HK-2 (cell line): ENCODE results near the gene ARFGAP1.
A peak's percentile ranks its signal among the peaks of the same experiment; 100 is the strongest.
"Not testable (repeated sequence)": the region's sequence is repeated elsewhere in the genome, so short reads cannot be mapped to it uniquely, and the experiment has no call there.

Experiments
- DNase-seq: peaks from one replicate; pipeline ENCODE4 v3.0.0-alpha.2; 2018; ENCODE audit not compliant: unreplicated experiment

ARFGAP1 gene

DNA sequence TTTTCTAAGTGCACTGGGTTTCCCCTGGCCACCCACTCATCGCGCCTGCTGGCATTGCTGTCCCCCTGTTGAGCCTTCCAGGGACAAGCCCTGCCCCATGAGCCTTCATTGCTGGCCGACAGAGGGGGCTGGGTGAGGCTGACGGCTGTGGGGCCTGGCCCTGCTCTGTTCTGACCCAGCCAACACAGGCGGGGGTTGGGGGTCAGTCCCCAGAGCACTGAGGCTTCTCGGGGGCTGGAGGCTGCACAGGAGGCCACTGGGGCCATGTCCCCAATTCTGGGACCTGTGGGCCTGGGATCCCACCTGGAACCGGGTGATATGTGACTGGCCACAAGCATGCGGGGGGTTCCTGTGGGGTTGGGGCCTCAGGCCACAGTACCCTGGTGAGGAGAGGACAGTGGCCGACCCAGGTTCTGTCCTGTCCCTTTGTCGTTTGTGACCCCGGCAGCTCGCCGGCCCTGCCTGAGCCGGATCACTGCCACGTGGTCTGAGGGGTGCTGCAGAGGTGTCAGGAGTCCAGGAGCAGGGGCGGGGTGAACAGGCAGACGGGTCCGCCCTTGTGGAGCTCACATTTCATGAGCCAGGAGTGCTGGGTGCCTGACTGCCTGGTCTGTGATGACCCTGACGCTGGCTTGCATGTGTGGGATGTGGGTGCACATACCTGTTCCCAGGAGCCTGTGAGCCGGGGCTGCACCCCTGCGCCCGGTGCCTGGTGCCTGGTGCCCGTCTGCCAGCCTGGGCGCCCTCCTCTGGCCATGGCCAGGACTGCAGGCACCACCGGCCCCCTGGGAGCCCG lies 18.3 kb downstream of the ARFGAP1 start:
- peak; percentile 57 for DNase-seq

DNA sequence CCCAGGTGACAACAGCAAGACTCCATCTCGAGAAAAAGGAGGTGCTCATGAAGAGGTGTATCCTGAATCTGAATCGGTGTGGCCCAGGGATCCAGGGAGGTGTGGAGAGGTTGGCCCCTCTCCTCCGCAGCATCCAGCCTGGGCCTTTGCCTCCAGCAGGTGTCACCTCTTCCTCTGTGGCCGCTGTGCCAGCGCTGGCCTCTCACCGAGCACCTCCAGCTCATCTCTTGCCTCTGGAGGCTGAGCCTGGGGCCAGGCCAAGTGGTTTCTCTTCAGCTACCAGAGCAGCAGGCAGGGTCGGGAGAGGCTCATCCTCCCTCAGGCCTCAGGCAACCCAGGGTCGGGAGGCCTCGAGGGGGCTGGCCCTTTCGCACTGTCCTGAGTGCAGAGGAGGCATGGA lies 19.2 kb downstream of the ARFGAP1 start:
- DNase-seq = no peak

DNA sequence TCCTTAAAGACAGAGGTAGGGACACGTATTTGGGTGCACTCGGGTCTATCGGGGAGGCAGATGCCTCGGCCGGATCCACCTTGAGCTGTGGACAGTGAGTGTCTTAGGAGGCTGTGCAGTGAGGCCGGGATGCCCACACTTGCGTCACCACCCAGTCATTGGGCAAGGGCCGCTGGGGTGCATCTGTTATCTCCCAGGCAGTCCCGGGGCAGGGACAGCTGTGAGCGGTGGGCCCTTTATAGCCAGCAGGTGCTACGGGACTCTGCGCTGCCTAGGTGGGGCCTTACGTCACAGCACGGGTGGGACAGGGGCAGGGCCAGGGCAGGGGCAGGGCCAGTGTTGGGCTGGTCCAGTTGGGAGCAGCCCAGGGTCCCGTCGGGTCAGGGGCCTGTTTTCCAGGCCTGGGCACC lies 19.7 kb downstream of the ARFGAP1 start:
- no peak for DNase-seq

DNA sequence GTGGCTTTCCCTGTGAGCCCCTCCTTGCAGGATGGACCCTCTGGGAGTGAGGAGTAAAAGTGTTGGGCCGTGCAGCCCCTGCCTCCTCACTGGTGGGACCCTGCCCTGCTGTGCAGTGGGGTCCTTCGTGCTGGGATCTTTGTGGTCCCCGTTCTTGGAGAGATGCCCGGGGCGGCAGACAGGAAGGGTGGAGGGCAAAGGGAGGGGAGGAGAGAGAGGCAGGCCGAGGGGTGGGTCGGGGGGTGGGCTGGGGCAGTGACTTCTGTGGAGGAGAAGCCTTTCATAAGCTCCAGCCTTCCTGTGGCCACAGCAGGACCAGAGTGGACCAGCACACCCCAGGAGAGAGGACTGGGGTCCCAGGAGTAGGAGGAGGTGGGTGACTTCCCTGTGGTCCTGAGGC lies 20.3 kb downstream of the ARFGAP1 start, which contains the start of gene COL20A1:
COL20A1 (plus strand) TSS at position 283 of the 400 bp plus-strand sequence. CDS start 1,922 bp downstream, outside the sequence.
- no peak for DNase-seq

DNA sequence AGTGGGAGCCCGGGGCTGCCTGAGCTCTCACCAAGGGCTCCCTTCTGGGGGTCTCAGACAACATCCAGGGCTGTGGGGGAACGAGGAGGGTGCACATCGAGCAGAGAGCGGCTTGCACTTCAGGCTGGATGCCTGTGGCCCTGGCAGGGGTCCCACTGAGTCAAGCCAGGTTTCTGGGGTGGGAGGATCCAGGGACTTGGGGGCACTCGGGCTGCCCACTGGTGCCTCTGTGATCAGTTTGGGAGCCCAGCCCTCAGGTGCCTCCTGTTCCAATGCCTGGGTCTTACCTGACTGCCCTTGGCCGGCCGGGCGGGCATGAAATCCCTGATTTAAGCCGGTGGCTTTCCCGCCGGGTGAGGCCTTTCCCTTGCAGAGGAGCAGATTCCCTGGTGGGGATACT lies 20.8 kb downstream of the ARFGAP1 start:
- DNase-seq = no peak

DNA sequence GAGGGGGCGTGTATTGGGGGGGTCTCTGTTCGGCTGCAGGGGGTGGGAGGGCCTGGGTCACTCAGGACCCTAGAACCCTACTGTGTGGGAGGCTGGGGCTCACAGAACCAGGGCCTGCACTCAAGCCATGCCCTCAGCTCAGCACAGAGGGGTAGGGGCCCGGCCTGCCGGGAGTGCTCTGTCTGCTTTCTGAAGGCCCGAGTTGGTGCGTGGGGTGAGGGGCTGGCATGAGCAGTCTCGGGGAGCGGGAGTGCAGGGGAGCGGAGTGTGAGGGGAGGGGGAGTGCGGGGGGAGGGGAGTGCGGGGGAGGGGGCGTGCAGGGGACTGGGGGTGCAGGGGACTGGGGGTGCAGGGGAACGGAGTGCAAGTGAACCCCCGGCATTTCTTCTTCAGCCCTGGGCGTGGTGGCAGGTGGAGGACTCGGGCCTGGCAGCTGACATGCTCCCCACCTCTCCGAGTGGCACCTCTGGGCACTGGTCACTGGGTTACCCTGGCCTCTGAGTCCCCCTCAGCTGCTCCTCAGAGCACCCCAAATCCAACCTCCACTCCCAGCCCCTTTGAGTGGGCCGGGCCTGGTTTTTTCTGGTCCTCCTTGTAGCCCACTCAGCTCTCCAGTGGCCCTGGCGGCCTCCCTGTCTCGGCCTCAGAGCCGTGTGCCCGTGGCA lies 21.4 kb downstream of the ARFGAP1 start:
- no peak for DNase-seq

DNA sequence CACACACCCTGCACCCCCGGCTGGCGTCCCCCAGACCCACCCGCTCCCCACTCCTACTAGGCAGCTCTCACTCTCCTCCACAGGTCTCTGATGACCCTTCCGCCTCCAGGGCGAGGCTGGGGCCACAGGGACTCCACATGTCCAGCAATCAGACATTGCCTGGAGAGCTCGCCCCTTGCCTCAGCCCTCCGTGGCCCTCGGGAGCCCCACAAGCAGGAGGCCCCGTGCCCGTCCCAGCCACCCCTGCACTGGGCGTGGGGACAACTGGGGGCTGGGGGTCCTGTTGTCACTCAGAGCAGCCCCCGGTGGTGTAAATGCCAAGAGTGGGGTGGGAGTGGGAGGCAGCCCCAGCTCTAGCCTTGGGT lies 21.9 kb downstream of the ARFGAP1 start:
- no peak for DNase-seq

DNA sequence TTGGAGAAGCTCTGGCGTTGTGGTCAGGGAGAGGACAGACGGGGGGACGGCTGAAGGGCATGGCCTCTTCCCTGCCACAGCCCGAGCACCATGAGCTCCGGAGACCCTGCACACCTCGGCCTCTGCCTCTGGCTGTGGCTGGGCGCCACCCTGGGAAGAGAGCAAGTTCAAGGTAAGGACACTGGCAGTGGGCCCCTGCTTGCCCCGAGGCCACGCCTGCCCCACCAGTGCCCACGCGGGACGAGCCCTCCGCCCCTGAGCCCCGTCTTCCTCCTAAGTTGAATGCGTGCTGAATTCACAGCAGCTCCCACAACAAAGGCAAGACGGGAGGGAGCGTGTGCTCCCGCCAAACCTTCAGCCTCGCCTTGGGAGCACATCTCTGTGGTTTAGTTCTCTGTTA lies 22.4 kb downstream of the ARFGAP1 start:
- DNase-seq = no peak

DNA sequence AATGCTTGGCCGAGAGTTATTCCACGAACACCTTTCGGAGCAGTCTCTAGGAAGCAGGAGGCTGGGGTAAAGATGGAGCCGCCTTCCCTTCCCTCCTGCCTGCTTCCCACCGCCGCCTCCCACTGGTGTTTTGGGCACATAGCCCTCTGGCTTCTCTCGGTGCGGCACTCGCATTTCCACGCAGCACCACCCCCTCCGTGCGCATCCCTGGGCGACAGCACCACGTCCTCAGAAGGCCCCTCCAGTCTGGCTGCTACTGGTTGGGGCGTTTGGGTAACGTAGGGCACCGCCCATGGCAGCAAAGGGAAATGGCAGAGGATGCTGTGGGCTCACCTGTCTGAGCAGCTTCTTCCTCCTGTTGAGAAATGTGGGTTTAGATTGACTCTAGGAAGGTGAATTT lies 22.8 kb downstream of the ARFGAP1 start:
- DNase-seq = no peak

DNA sequence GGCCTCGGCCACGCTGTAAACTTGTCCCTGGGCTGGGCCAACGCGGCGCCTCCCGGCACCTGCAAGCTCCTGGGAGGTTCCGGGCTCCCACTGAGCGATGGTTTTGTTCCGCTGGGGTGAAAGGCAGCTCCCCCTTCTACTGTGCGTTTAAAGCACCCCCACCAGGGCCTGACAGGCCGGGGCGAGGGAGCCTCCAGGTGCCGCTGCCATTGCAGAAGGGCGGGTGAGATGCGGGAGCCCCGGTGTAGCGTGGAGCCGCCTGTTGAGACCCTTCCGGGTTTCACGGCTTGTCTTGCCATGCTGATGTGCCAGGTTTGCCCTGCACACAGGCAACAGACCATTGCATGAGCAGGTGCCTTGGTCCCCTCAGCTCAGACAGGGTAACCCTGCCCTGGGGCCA lies 23.2 kb downstream of the ARFGAP1 start:
- no peak for DNase-seq

DNA sequence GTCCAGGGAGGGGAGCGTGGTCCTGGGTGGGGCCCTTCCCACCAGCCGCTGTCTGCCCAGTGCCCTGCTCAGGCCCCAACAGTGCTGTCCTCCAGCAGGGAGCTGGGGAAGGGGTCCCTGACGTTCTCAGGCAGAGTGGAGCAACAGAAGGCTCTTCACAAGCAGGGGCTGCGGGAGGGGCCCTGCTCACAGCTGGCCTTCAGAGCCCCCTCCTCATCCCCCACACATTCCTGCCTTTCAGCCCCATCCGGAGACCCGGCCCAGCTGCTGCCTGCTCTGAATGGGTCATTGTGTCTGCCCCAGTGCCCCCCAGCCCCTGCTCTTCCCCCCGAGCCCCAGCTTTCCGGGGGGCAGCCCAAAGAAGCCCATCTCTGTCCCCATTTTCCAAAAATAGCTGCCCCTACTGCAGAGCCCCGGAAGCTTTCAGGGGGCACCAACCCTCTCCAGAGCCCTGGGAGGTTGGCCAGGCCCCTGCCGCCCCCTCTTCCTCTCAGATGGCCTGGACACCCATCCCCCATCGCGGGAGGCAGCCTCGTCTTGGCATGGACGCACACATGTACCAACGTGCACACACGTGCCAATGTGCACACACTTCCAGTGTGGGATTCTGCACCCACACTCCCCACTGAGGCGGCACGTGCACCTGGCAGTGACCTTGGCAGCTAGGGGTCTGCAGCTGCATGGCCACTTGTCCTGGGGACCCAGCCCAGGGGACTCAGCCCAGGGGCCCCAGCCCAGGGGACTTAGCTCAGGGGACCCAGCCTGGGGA lies 24.1 kb downstream of the ARFGAP1 start:
- no peak for DNase-seq

DNA sequence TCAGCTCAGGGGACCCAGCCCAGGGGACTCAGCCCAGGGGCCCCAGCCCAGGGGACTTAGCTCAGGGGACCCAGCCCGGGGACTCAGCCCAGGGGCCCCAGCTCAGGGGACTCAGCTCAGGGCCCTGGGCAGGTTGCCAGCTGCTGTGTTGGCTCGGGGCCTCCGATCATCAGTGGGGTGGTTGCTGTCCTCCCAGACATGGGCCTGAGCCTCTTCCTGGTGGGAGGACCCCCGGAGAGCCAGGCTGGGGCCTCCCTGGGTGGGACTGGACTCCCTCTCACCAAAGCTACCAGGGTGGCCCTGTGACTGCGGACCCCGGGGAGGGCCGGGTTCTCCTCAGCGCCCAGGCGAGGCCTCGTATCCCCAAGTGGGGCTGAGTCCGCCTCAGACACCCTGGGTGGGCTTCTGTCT lies 24.8 kb downstream of the ARFGAP1 start:
- DNase-seq = no peak

DNA sequence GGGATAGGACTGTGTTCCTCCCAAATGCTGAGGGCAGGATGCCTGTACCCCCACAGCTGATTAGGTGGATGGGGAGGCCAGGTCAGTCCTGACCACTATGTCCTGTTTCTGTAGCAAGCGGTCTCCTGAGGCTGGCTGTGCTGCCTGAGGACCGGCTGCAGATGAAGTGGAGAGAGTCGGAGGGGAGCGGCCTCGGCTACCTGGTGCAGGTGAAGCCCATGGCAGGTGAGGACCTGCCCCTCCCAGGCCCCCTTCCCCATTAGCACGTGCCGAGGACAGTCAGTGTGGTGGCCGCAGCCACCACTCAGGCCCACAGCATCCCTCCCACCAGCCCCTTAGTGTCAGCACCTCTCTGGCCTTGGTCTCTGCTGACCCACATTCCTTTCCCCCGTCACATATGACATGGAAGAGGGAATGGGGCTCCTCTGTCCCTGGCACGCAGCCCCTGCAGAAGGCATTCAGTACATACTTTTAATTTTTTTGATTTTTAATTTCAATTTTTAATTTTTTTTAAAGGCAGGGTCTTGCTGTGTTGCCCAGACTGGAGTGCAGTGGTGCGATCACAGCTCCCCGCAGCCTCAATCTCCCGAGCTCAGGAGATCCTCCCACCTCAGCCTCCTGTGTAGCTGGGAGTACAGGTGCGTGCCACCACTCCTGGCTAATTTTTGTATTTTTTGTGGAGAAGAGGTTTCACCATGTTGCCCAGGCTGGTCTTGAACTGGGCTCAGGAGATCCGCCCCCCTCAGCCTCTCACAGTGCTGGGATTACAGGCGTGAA lies 25.4 kb downstream of the ARFGAP1 start:
- DNase-seq = no peak

DNA sequence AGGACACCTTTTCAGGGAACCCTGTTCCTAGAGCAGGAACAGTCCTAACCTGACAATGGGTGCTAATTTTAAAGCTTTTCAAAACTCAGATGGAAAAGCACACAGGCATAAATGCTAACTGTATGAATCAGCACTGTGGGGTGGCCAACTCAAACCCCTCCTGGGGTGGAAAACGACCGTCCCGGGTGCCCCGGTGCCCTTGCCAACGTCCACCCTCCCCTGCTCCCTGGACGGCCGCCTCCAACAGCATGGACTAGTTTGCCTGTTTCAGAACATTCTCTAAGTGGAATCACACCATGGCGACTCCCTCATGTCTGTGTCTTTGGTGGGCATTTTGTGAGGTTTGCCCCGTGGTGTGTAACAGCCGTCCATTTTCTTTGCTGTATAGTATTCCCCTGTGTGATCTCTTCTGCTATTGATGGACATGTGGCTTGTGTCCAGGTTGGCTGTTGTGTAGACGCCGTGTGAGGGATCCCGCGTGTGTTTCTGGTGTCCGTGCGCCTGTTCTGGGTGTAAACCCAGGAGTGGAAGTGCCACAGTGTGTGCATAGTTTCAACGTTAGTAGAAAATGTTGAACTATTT lies 26.2 kb downstream of the ARFGAP1 start:
- no peak for DNase-seq

DNA sequence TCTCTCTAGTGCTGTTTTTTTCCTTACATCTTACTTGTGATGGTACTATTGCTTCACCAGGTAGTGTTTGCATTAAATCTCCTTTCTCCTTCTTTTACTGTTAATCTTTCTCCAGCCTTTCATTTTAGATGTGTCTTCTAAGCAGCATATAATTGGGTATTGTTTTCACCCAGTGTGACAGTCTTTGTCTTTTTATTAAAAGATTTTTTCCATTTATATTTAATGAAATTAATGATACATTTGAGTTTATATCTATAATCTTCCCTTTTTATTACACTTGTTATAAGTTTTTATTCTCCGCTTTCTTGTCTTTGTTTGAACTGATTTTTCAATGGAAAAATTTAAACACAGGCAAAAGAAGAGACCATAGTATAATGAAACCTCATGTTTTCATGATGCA lies 29.1 kb downstream of the ARFGAP1 start:
- no peak for DNase-seq

DNA sequence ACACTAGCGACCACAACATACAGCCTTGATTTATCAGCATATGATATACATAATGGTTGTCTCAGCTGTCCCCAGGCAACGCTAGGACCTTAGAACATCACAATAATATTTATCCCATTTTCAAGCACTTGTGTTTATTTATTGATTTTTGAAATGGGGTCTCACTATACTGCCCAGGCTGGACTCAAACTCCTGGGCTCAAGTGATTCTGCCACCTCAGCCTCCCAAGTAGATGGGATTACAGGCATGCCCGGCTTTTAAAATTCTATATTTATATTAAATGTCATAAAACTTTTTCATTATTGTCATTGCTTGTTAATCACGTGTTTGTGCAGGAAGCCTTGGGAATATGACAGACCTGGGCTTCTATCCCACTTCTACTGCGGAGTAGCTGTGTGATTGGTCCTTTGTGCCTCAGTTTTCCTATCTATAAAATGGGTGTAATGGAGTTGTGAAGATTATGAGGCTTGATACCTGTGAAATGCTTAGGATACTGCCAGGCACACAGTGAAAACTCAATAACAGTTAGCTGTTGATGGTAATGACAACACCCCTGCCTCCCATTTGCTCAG lies 30.6 kb downstream of the ARFGAP1 start:
- DNase-seq = no peak

DNA sequence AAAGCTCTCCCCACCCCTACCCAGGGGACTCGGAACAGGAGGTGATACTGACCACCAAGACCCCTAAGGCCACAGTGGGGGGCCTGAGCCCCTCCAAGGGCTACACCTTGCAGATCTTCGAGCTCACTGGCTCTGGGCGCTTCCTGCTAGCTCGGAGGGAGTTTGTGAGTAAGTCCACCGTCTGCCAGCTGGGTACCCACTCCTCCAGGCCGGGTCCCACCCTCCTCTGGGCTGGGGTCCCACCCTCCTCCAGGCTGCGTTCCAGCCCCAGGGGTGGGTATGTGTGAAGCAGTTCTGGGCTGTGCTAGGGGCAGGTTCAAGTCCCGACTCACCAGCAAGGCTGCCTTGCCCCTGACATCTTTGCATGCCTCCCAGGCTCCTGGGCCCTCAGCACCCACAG lies 32.8 kb downstream of the ARFGAP1 start:
- DNase-seq = no peak

DNA sequence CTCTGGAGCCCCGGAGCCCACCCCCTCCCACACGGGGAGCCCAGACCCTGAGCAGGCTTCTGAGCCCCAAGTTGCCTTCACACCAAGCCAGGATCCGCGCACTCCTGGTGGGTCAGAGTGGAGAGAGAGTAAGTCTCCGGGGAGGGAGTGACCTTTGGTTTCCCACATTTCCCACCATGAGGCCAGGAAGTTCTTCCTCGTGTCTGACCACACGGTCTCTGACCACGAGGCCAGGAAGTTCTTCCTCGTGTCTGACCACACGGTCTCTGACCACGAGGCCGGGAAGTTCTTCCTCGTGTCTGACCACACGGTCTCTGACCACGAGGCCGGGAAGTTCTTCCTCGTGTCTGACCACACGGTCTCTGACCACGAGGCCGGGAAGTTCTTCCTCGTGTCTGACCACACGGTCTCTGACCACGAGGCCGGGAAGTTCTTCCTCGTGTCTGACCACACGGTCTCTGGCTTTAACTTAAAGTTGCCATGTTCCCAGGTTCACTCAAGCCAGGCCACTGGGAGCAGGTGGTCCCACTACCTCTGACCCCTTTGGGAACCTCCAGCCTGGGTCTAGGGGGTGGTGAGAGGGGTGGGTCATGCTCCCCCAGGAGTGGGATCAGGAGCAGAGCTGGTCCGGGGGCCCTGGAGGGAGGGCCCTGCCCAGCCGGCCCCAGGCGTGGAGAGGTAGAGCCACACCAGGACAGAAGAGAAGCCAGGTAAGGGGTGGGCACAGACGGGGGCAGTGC lies 33.5 kb downstream of the ARFGAP1 start:
- not testable (repeated sequence) for DNase-seq

DNA sequence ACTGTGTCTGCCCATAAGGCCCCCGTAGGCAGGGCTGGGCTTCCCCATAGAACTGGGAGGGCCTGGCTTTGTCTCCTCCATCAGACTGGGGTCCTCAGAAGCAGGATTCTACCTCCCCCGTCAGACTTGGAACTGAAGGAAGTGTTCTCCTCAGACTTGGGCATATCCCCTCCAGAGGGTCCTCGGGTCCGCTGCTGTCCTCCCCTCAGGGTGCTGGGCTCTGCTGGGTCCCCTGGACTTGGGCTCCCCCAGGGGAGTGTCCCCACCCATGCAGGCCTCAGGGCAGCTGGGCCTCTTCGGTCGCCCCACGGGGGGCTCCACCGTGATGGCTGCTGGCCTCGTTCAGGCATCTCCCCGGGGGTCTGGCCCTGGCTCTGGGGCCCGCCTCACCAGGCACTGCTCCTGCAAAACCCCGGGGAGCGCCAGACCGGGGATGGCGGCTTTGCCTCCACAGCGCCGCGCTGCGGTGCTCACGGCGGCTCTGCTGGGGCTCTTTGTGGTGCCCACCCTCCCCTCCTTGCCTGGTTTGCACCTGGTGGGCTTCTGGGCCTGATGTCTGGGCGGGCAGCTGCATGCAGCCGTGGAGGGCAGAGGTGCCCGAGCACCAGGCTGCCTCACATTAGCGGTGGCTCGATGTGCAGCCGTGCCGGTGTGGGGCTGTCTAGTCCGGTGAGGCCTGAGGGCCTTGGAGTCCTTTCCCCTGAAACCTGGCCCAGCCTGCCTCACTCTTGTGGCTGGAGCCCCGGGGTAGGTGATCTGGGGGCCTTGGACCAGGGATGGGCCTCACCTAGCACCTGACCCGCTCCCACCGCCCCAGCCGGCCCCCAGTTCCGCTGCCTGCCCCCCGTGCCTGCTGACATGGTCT lies 34.3 kb downstream of the ARFGAP1 start:
- DNase-seq = no peak
